HPDE6-E6E7 (cell line): Measurements from ENCODE around the gene EMC1.
A peak's percentile ranks its signal among the peaks of the same experiment; 100 is the strongest.
"Not testable (repeated sequence)": the region's sequence is repeated elsewhere in the genome, so short reads cannot be mapped to it uniquely, and the experiment has no call there.

ENCODE experiments used
- DNase-seq: peaks from one replicate; pipeline ENCODE4 v3.0.0; 2011; ENCODE audit warnings: missing footprints; ENCODE audit errors: extremely low spot score

Gene EMC1

GRCh38 chr1:19251305-19252196 lies at the start of gene EMC1, which contains the start of gene MRTO4:
Gene EMC1, minus strand, starts transcription at chr1:19251524. Its CDS starts 15 bp downstream, at chr1:19251509.
Gene MRTO4, plus strand, starts transcription at chr1:19251805. Its CDS starts 31 bp downstream, at chr1:19251836.
- DNase-seq, result peak; percentile 85

- no peak for DNase-seq
These were observed 48.9 kb upstream of the EMC1 start for GRCh38 chr1:19300211-19300610.

GRCh38 chr1:19294638-19295037 lies 43.3 kb upstream of the EMC1 start:
- no peak for DNase-seq

GRCh38 chr1:19289244-19289643 lies 37.9 kb upstream of the EMC1 start:
- DNase-seq, result no peak

GRCh38 chr1:19288324-19289241 lies 37.3 kb upstream of the EMC1 start, which contains the start of gene AKR7A3:
Gene AKR7A3, minus strand, starts transcription at chr1:19288770. Its CDS starts 61 bp downstream, at chr1:19288709.
- peak; percentile 53 for DNase-seq

- DNase-seq, result no peak
These were observed 36.3 kb upstream of the EMC1 start for GRCh38 chr1:19287436-19288185.

GRCh38 chr1:19285807-19286206 lies 34.5 kb upstream of the EMC1 start:
- DNase-seq, result not testable (repeated sequence)

GRCh38 chr1:19285366-19285765 lies 34.0 kb upstream of the EMC1 start:
- not testable (repeated sequence) for DNase-seq

- DNase-seq, result no peak
These were observed 33.6 kb upstream of the EMC1 start for GRCh38 chr1:19284881-19285280.

- DNase-seq, result no peak
These were observed 32.6 kb upstream of the EMC1 start for GRCh38 chr1:19283891-19284290.

GRCh38 chr1:19274636-19275035 lies 23.3 kb upstream of the EMC1 start:
- DNase-seq, result no peak

- DNase-seq, result not testable (repeated sequence)
These were observed 22.7 kb upstream of the EMC1 start for GRCh38 chr1:19273844-19274531.

- no peak for DNase-seq
These were observed 22.0 kb upstream of the EMC1 start for GRCh38 chr1:19273106-19273843.

GRCh38 chr1:19272064-19272463 lies 20.7 kb upstream of the EMC1 start:
- no peak for DNase-seq

GRCh38 chr1:19270343-19270730 lies 19.0 kb upstream of the EMC1 start:
- DNase-seq, result not testable (repeated sequence)

GRCh38 chr1:19269427-19270342 lies 18.4 kb upstream of the EMC1 start:
- not testable (repeated sequence) for DNase-seq

- no peak for DNase-seq
These were observed 17.1 kb upstream of the EMC1 start for GRCh38 chr1:19268445-19268844.

- DNase-seq, result no peak
These were observed 11.4 kb upstream of the EMC1 start for GRCh38 chr1:19262744-19263143.

GRCh38 chr1:19262047-19262446 lies 10.7 kb upstream of the EMC1 start:
- DNase-seq, result no peak
